Sigmoid colon (tissue), 4 donors: ENCODE results near the gene LCE6A.

Experiments used
- EP300 ChIP-seq, 4 donors: sonication (generic); formaldehyde crosslinking; IDR thresholded peaks; one replicate each; pipeline ENCODE4 v1.6.1; 2017; ENCODE audit warnings: antibody characterized with exemption in 4 of 4
- POLR2A ChIP-seq, 2 donors: fragments of 450-650 bp; IDR thresholded peaks; one replicate each; pipeline ENCODE4 v1.6.1; 2016; ENCODE audit warnings: antibody characterized with exemption in 2 of 2, mild to moderate bottlenecking in 2 of 2, moderate library complexity in 2 of 2
- POLR2AphosphoS5 ChIP-seq, 4 donors: sonication (generic); formaldehyde crosslinking; IDR thresholded peaks; one replicate each; pipeline ENCODE4 v1.6.1; 2017; ENCODE audit warnings: antibody characterized with exemption in 4 of 4
- TF ChIP-seq, protein P1 (sequence below), 4 experiments: fragments of 450-650 bp in 3 of 4; fragments of 200-600 bp in 1 of 4; IDR thresholded peaks; one replicate each; pipeline ENCODE4 v1.5.1; 2016 to 2019; ENCODE audit warnings: antibody characterized with exemption in 4 of 4, mild to moderate bottlenecking in 3 of 4, moderate library complexity in 2 of 4

DNA sequence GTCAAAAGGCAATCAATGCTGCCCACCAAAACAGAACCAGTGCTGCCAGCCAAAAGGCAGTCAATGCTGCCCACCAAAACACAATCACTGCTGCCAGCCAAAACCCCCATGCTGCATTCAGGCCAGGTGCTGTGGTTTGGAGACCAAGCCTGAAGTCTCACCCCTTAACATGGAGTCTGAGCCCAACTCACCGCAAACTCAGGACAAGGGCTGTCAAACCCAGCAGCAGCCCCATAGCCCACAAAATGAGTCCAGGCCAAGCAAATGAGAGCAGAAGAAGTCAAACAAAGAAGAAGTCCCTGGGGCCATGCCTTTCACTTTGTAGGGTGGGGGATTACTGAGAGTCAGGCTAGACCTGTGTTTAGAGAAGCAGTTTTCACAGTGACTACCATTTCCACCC, 41.9 kb downstream of the LCE6A start:
- TF ChIP-seq POLR2A (IDR thresholded peaks at IDR 0.05): no peak
- TF ChIP-seq, protein P1, sequence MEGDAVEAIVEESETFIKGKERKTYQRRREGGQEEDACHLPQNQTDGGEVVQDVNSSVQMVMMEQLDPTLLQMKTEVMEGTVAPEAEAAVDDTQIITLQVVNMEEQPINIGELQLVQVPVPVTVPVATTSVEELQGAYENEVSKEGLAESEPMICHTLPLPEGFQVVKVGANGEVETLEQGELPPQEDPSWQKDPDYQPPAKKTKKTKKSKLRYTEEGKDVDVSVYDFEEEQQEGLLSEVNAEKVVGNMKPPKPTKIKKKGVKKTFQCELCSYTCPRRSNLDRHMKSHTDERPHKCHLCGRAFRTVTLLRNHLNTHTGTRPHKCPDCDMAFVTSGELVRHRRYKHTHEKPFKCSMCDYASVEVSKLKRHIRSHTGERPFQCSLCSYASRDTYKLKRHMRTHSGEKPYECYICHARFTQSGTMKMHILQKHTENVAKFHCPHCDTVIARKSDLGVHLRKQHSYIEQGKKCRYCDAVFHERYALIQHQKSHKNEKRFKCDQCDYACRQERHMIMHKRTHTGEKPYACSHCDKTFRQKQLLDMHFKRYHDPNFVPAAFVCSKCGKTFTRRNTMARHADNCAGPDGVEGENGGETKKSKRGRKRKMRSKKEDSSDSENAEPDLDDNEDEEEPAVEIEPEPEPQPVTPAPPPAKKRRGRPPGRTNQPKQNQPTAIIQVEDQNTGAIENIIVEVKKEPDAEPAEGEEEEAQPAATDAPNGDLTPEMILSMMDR (IDR thresholded peaks at IDR 0.05): no peak
- TF ChIP-seq POLR2AphosphoS5 (IDR thresholded peaks at IDR 0.05): no peak
- TF ChIP-seq EP300 (IDR thresholded peaks at IDR 0.05): no peak
